ENCODE data around the gene RFX2. TPM values are rescaled to one million over a fixed set of nuclear protein-coding genes. Genes with fewer than 3 reads are reported as not detected.

Gene RFX2
- total RNA-seq, 3 donors from 2014 or later: 6.1 to 16.2 (median 9.2) TPM

- DNase-seq (ENCODE audit: low spot score in 2 of 2): peak in 1 of 2 donors; percentile 37
- intact Hi-C loops (cut with DNase I; ENCODE audit: low total_unique reads): no loop called here
- no peak overlapping the region for H3K27ac ChIP-seq
Measured at GRCh38 chr19:6125571-6125989, 15.3 kb upstream of the RFX2 start.

GRCh38 chr19:6119031-6119430, 8.7 kb upstream of the RFX2 start:
- intact Hi-C loops (cut with DNase I; ENCODE audit: low total_unique reads): no loop called here
- no peaks in the 10 kb centered on the region for H3K4me1 ChIP-seq
- DNase-seq (ENCODE audit: low spot score in 2 of 2): no peak
- no peaks in the 10 kb centered on the region for H3K9me3 ChIP-seq
- no peak overlapping the region for H3K4me3 ChIP-seq
- no peak overlapping the region for H3K27ac ChIP-seq
- no peak for TF ChIP-seq POLR2A (IDR thresholded peaks at IDR 0.05)
- TF ChIP-seq POLR2AphosphoS5 (IDR thresholded peaks at IDR 0.05): no peak
- no peak for TF ChIP-seq CTCF (IDR thresholded peaks at IDR 0.05)
- H3K27me3 ChIP-seq: no peaks in the 10 kb centered on the region
- H3K36me3 ChIP-seq: no peaks in the 10 kb centered on the region

More at GRCh38 chr19:6125571-6125989, 15.3 kb upstream of the RFX2 start:
- TF ChIP-seq POLR2A (IDR thresholded peaks at IDR 0.05) (no peak), CTCF (IDR thresholded peaks at IDR 0.05) (peak; percentile 74 to 89 (median 77)), POLR2AphosphoS5 (IDR thresholded peaks at IDR 0.05) (no peak)
- Histone ChIP-seq H3K36me3 (no peaks in the 10 kb centered on the region), H3K27me3 (no peaks in the 10 kb centered on the region), H3K4me3 (no peak overlapping the region), H3K4me1 (no peaks in the 10 kb centered on the region), H3K9me3 (peaks cover 0 to 14% of the 10 kb centered on the region in 2 donors)

GRCh38 chr19:6118043-6118442, 7.7 kb upstream of the RFX2 start:
- no peak overlapping the region for H3K27ac ChIP-seq
- no peak for TF ChIP-seq POLR2A (IDR thresholded peaks at IDR 0.05)
- no peak for TF ChIP-seq POLR2AphosphoS5 (IDR thresholded peaks at IDR 0.05)
- TF ChIP-seq CTCF (IDR thresholded peaks at IDR 0.05): no peak
- no peak overlapping the region for H3K4me3 ChIP-seq
- intact Hi-C loops (cut with DNase I; ENCODE audit: low total_unique reads): no loop called here
- no peaks in the 10 kb centered on the region for H3K36me3 ChIP-seq
- H3K9me3 ChIP-seq: no peaks in the 10 kb centered on the region
- no peak for DNase-seq (ENCODE audit: low spot score in 2 of 2)
- no peaks in the 10 kb centered on the region for H3K27me3 ChIP-seq
- no peaks in the 10 kb centered on the region for H3K4me1 ChIP-seq

- H3K27me3 ChIP-seq: no peaks in the 10 kb centered on the region
- no peaks in the 10 kb centered on the region for H3K4me1 ChIP-seq
- H3K36me3 ChIP-seq: no peaks in the 10 kb centered on the region
- no peak for DNase-seq (ENCODE audit: low spot score in 2 of 2)
- H3K27ac ChIP-seq: no peak overlapping the region
- H3K9me3 ChIP-seq: no peaks in the 10 kb centered on the region
- intact Hi-C loops (cut with DNase I; ENCODE audit: low total_unique reads): no loop called here
- TF ChIP-seq CTCF (IDR thresholded peaks at IDR 0.05) (no peak), POLR2AphosphoS5 (IDR thresholded peaks at IDR 0.05) (no peak), POLR2A (IDR thresholded peaks at IDR 0.05) (no peak)
- no peak overlapping the region for H3K4me3 ChIP-seq
Measured at GRCh38 chr19:6117534-6117933, 7.2 kb upstream of the RFX2 start.

GRCh38 chr19:6116749-6117430, 6.6 kb upstream of the RFX2 start:
- H3K4me3 ChIP-seq: no peak overlapping the region
- intact Hi-C loops (cut with DNase I; ENCODE audit: low total_unique reads): no loop called here
- H3K36me3 ChIP-seq: no peaks in the 10 kb centered on the region
- DNase-seq (ENCODE audit: low spot score in 2 of 2): no peak
- no peaks in the 10 kb centered on the region for H3K27me3 ChIP-seq
- no peaks in the 10 kb centered on the region for H3K4me1 ChIP-seq
- TF ChIP-seq POLR2A (IDR thresholded peaks at IDR 0.05) (no peak), POLR2AphosphoS5 (IDR thresholded peaks at IDR 0.05) (no peak), CTCF (IDR thresholded peaks at IDR 0.05) (no peak)
- H3K9me3 ChIP-seq: no peaks in the 10 kb centered on the region
- no peak overlapping the region for H3K27ac ChIP-seq

Measured in breast epithelium (tissue), 4 donors.